UCSD-AML1 (cell line): ENCODE data around the gene VWA5A.
A peak's percentile ranks its signal among the peaks of the same experiment; 100 is the strongest.

ENCODE experiments used
- DNase-seq: peaks from one replicate; lab custom pipeline; 2025; ENCODE audit not compliant: unreplicated experiment; lab: John Stamatoyannopoulos, UW

The VWA5A gene

GRCh38 chr11:124114942-124115781 is at the start of gene VWA5A:
TSS of gene VWA5A (plus strand) at chr11:124115450. CDS start at chr11:124117512, 2,062 bp downstream.
- DNase-seq = peak; percentile 80

GRCh38 chr11:124068601-124069110 is 46.6 kb upstream of the VWA5A start:
- no peak for DNase-seq

- DNase-seq = no peak
Observed at GRCh38 chr11:124069429-124070401, 45.5 kb upstream of the VWA5A start.

GRCh38 chr11:124070915-124071622 is 44.2 kb upstream of the VWA5A start:
- peak; percentile 72 for DNase-seq

- no peak for DNase-seq
Observed at GRCh38 chr11:124071623-124071948, 43.7 kb upstream of the VWA5A start.

GRCh38 chr11:124072147-124072546 is 43.1 kb upstream of the VWA5A start:
- DNase-seq = no peak

GRCh38 chr11:124074554-124074953 is 40.7 kb upstream of the VWA5A start:
- no peak for DNase-seq

- no peak for DNase-seq
Observed at GRCh38 chr11:124075492-124075840, 39.8 kb upstream of the VWA5A start.

- no peak for DNase-seq
Observed at GRCh38 chr11:124075841-124076651, 39.2 kb upstream of the VWA5A start.

GRCh38 chr11:124077266-124077665 is 38.0 kb upstream of the VWA5A start:
- DNase-seq = no peak

- DNase-seq = no peak
Observed at GRCh38 chr11:124078591-124078990, 36.7 kb upstream of the VWA5A start.

GRCh38 chr11:124079631-124080326 is 35.5 kb upstream of the VWA5A start:
- DNase-seq = no peak

- no peak for DNase-seq
Observed at GRCh38 chr11:124080327-124081001, 34.8 kb upstream of the VWA5A start.

GRCh38 chr11:124081483-124081882 is 33.8 kb upstream of the VWA5A start:
- no peak for DNase-seq

GRCh38 chr11:124082371-124082770 is 32.9 kb upstream of the VWA5A start:
- no peak for DNase-seq

GRCh38 chr11:124085583-124085982 is 29.7 kb upstream of the VWA5A start:
- no peak for DNase-seq

- DNase-seq = no peak
Observed at GRCh38 chr11:124085997-124086846, 29.0 kb upstream of the VWA5A start.

- DNase-seq = no peak
Observed at GRCh38 chr11:124090996-124091395, 24.3 kb upstream of the VWA5A start.
